CD14-positive monocyte (primary cell): ENCODE measurements around the gene KCNMA1. TPM values are rescaled to one million over a fixed set of nuclear protein-coding genes. Genes with fewer than 3 reads are reported as not detected.

Source experiments
- DNase-seq, 3 donors: peaks; one replicate each; pipeline ENCODE4 v3.0.0-alpha.2; 2011 to 2022
- H2AFZ ChIP-seq: 2 replicates; pipeline ENCODE4 v1.6.0; 2012; ENCODE audit warnings: mild to moderate bottlenecking, low read depth, low read length, inconsistent platforms; ENCODE audit not compliant: insufficient read depth, poor library complexity, severe bottlenecking
- H3K27ac ChIP-seq, 2 donors: 1 replicate in 1 of 2; 2 replicates in 1 of 2; pipeline ENCODE4 v1.5.1; 2012 to 2013; ENCODE audit warnings: low read length in 2 of 2, control low read depth in 1 of 2, inconsistent platforms in 1 of 2, low read depth in 1 of 2, mild to moderate bottlenecking in 1 of 2
- H3K27me3 ChIP-seq, 2 donors: one replicate each; pipeline versions ENCODE4 v1.6.0 to v1.6.1; 2011 to 2013; ENCODE audit warnings: low read length in 2 of 2; ENCODE audit not compliant: control insufficient read depth in 2 of 2, insufficient read depth in 2 of 2
- H3K36me3 ChIP-seq, 2 donors: replicated peaks in 1 of 2; 1 replicate in 1 of 2; 2 replicates in 1 of 2; pipeline versions ENCODE4 v1.5.1 to v1.6.1; 2012 to 2013; ENCODE audit warnings: low read length in 2 of 2, control low read depth in 1 of 2, inconsistent platforms in 1 of 2, mild to moderate bottlenecking in 1 of 2; ENCODE audit not compliant: insufficient read depth in 2 of 2, control insufficient read depth in 1 of 2
- H3K4me1 ChIP-seq, 2 donors: 1 replicate in 1 of 2; 2 replicates in 1 of 2; pipeline versions ENCODE4 v1.5.1 to v1.6.1; 2012 to 2013; ENCODE audit warnings: low read length in 2 of 2, control low read depth in 1 of 2, inconsistent platforms in 1 of 2, mild to moderate bottlenecking in 1 of 2, moderate library complexity in 1 of 2; ENCODE audit not compliant: insufficient read depth in 2 of 2, control insufficient read depth in 1 of 2
- H3K4me2 ChIP-seq: replicated peaks from 2 replicates; pipeline ENCODE3; 2012; ENCODE audit warnings: low read length, moderate library complexity, mild to moderate bottlenecking; ENCODE audit not compliant: poor library complexity, severe bottlenecking; ENCODE audit errors: extremely low read depth
- H3K4me3 ChIP-seq, 3 experiments: fragments of 200-600 bp in 1 of 3; sonication (generic) in 1 of 3; replicated peaks in 1 of 3; 1 replicate in 2 of 3; 2 replicates in 1 of 3; pipeline ENCODE4 v1.5.1; 2011 to 2013; ENCODE audit warnings: low read length in 3 of 3, mild to moderate bottlenecking in 3 of 3, control low read depth in 2 of 3, low read depth in 2 of 3, inconsistent platforms in 1 of 3, moderate library complexity in 1 of 3
- H3K79me2 ChIP-seq: 2 replicates; pipeline ENCODE4 v1.6.0; 2012; ENCODE audit warnings: mild to moderate bottlenecking, control low read depth, inconsistent platforms, low read length, moderate library complexity; ENCODE audit not compliant: insufficient read depth
- H3K9ac ChIP-seq: 2 replicates; pipeline ENCODE4 v1.6.0; 2017; ENCODE audit warnings: low read length, mild to moderate bottlenecking; ENCODE audit not compliant: insufficient read depth, poor library complexity, severe bottlenecking
- H3K9me3 ChIP-seq, 2 donors: replicated peaks in 1 of 2; 1 replicate in 1 of 2; 2 replicates in 1 of 2; pipeline versions ENCODE4 v1.5.1 to v1.6.1; 2012 to 2013; ENCODE audit warnings: low read length in 2 of 2, control low read depth in 1 of 2; ENCODE audit not compliant: control insufficient read depth in 1 of 2, insufficient read depth in 1 of 2
- H4K20me1 ChIP-seq: 2 replicates; pipeline ENCODE4 v1.6.0; 2012; ENCODE audit warnings: mild to moderate bottlenecking, low read length, control low read depth, moderate library complexity; ENCODE audit not compliant: insufficient read depth
- H3K27ac Mint-ChIP-seq, 7 donors: one replicate each; pipeline ENCODE4 v1.8.0; 2020; ENCODE audit warnings: mild to moderate bottlenecking in 7 of 7, mixed read lengths in 7 of 7, moderate library complexity in 6 of 7, inconsistent platforms in 2 of 7
- H3K27me3 Mint-ChIP-seq, 3 donors: one replicate each; pipeline ENCODE4 v1.8.0; 2021 to 2022; ENCODE audit warnings: low read depth in 3 of 3, mild to moderate bottlenecking in 3 of 3, mixed read lengths in 3 of 3, moderate library complexity in 3 of 3, inconsistent platforms in 1 of 3
- H3K36me3 Mint-ChIP-seq, 2 donors: one replicate each; pipeline ENCODE4 v1.8.0; 2020; ENCODE audit warnings: mixed read lengths in 2 of 2, inconsistent platforms in 1 of 2, mild to moderate bottlenecking in 1 of 2
- H3K4me1 Mint-ChIP-seq: one replicate; pipeline ENCODE4 v1.8.0; 2020; ENCODE audit warnings: mild to moderate bottlenecking, mixed read lengths
- H3K4me3 Mint-ChIP-seq, 2 donors: one replicate each; pipeline ENCODE4 v1.8.0; 2020; ENCODE audit warnings: mild to moderate bottlenecking in 2 of 2, mixed read lengths in 2 of 2, moderate library complexity in 1 of 2
- H3K9me3 Mint-ChIP-seq, 7 donors: one replicate each; pipeline ENCODE4 v1.8.0; 2020 to 2022; ENCODE audit warnings: mixed read lengths in 7 of 7, mild to moderate bottlenecking in 6 of 7, moderate library complexity in 6 of 7, inconsistent platforms in 2 of 7
- WGBS: methylation state at CpG from one replicate; pipeline ENCODE4 v1.1.5; 2013; ENCODE audit warnings: missing lambda C conversion rate; ENCODE audit not compliant: insufficient coverage; 5-methylcytosine and 5-hydroxymethylcytosine counted together
- intact Hi-C, 2 donors: fragments of 100-400 bp; cut with micrococcal nuclease; formaldehyde crosslinking; loops; one replicate each; pipeline versions ENCODE4 v1.15.0 to v1.15.1; 2023
- polyA plus RNA-seq, 3 donors: library from polyadenylated mRNA; depleted of rRNA in 1 of 3; unstranded in 2 of 3; stranded (reverse) in 1 of 3; fragments of 300-500 nt in 2 of 3; fragments of >200 nt in 1 of 3; fragmentation: Illumina TruSeq in 2 of 3; gene quantifications; 1 replicate in 2 of 3; 2 replicates in 1 of 3; pipeline ENCODE4 v1.2.3, GENCODE V29; 2012 to 2021
- TF ChIP-seq, protein P1 (sequence below): fragments of 200-600 bp; IDR thresholded peaks from one replicate; pipeline ENCODE4 v1.8.0; 2022; ENCODE audit warnings: antibody characterized with exemption, mild to moderate bottlenecking

KCNMA1 gene
- polyA plus RNA-seq, 3 donors = 0.11 to 1.0 TPM; not detected in 1

DNA sequence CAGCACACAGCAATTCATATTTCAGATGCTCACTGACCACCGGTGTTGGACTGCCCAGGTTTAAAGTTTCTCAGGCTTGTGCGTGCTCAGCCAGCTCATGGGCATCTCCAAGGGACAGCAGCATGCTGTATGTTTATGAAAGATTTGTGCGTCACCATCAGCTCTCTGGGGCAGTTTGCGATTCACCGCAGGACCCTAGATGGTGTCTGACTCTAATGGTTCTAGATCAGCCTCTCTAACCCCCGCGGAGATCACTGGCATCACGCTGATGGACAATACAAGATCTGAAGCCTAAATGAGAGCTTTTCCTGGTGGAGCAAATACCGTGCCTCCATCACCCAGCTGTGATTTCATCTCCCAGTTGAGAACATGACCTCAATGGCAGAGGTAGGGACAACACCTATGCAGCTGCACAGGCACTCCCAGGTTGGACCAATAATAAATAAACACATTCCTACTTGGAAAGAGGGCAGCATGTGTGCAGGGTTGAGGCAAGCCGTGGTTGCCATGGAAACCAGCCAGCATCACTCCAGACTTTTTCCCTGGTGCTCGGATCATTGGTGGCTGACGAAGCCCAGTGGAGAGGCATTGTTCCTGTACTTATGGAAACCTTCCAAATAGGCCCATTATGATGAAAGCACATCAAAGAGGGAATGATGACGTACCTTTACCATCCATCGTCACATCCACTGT, 253.6 kb downstream of the KCNMA1 start:
- TF ChIP-seq, protein P1, sequence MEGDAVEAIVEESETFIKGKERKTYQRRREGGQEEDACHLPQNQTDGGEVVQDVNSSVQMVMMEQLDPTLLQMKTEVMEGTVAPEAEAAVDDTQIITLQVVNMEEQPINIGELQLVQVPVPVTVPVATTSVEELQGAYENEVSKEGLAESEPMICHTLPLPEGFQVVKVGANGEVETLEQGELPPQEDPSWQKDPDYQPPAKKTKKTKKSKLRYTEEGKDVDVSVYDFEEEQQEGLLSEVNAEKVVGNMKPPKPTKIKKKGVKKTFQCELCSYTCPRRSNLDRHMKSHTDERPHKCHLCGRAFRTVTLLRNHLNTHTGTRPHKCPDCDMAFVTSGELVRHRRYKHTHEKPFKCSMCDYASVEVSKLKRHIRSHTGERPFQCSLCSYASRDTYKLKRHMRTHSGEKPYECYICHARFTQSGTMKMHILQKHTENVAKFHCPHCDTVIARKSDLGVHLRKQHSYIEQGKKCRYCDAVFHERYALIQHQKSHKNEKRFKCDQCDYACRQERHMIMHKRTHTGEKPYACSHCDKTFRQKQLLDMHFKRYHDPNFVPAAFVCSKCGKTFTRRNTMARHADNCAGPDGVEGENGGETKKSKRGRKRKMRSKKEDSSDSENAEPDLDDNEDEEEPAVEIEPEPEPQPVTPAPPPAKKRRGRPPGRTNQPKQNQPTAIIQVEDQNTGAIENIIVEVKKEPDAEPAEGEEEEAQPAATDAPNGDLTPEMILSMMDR = no peak
- H3K27me3 ChIP-seq = peaks cover 10 to 23% of the 10 kb centered on the region in 2 donors
- intact Hi-C loops = no loop called here
- H3K36me3 Mint-ChIP-seq = no peaks in the 10 kb centered on the region
- no peaks in the 10 kb centered on the region for H3K79me2 ChIP-seq
- no peak for DNase-seq
- WGBS = 95% methylated on average over 10 of the region's 14 CpGs
- H4K20me1 ChIP-seq = no peaks in the 10 kb centered on the region
- no peak overlapping the region for H3K27ac Mint-ChIP-seq
- H2AFZ ChIP-seq = no peak overlapping the region
- no peak overlapping the region for H3K4me3 Mint-ChIP-seq
- peaks cover 17 to 34% (median 20%) of the 10 kb centered on the region in 3 donors for H3K27me3 Mint-ChIP-seq
- no peak overlapping the region for H3K4me2 ChIP-seq
- no peaks in the 10 kb centered on the region for H3K4me1 ChIP-seq
- no peak overlapping the region for H3K4me3 ChIP-seq
- H3K36me3 ChIP-seq = no peaks in the 10 kb centered on the region
- H3K27ac ChIP-seq = no peak overlapping the region
- no peaks in the 10 kb centered on the region for H3K9me3 ChIP-seq
- no peak overlapping the region for H3K9ac ChIP-seq
- H3K4me1 Mint-ChIP-seq = peaks cover 3% of the 10 kb centered on the region
- H3K9me3 Mint-ChIP-seq = peaks cover 0 to 1% (median 0%) of the 10 kb centered on the region in 7 donors

DNA sequence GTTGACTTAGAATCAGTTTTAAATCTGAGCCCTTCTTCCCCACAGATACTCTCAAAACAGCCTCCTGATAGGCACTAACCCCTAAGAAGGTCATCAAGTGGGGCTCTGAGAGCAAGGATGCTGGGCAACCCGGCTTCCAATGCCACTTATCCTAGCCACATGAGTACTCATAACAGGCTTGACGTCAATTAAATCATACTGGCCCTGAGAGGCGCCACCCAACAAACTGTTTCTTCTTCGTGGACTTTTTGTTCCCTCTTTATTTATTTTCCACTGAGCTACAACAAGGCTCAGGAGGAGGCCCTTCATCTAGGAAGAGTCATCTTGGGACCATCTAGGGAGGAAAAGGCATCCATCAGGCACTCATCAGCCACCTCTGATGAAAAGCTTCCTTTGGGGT, 255.9 kb downstream of the KCNMA1 start:
- Mint-ChIP-seq H3K9me3 (peaks cover 0 to 1% (median 0%) of the 10 kb centered on the region in 7 donors), H3K4me3 (no peak overlapping the region), H3K27ac (no peak overlapping the region), H3K4me1 (peaks cover 3% of the 10 kb centered on the region), H3K36me3 (no peaks in the 10 kb centered on the region), H3K27me3 (peaks cover 10 to 37% (median 18%) of the 10 kb centered on the region in 3 donors)
- Histone ChIP-seq H4K20me1 (no peaks in the 10 kb centered on the region), H3K4me3 (no peak overlapping the region), H2AFZ (no peak overlapping the region), H3K9ac (no peak overlapping the region), H3K27ac (no peak overlapping the region), H3K4me1 (no peaks in the 10 kb centered on the region), H3K36me3 (no peaks in the 10 kb centered on the region), H3K79me2 (no peaks in the 10 kb centered on the region), H3K4me2 (no peak overlapping the region), H3K9me3 (no peaks in the 10 kb centered on the region), H3K27me3 (peaks cover 8 to 23% of the 10 kb centered on the region in 2 donors)
- 87% methylated on average over 4 of the region's 4 CpGs for WGBS
- intact Hi-C loops = no loop called here
- TF ChIP-seq, protein P1 = no peak
- no peak for DNase-seq
